UCSD-AML1 (cell line): ENCODE data around the gene CORO1A.
A peak's percentile ranks its signal among the peaks of the same experiment; 100 is the strongest.
"Not testable (repeated sequence)": the region's sequence is repeated elsewhere in the genome, so short reads cannot be mapped to it uniquely, and the experiment has no call there.

Experiments
- DNase-seq: peaks from one replicate; lab custom pipeline; 2025; ENCODE audit not compliant: unreplicated experiment; lab: John Stamatoyannopoulos, UW

The CORO1A gene

GRCh38 chr16:30169416-30169815, 14.0 kb upstream of the CORO1A start:
- DNase-seq, result not testable (repeated sequence)

- not testable (repeated sequence) for DNase-seq
These were observed 13.3 kb upstream of the CORO1A start for GRCh38 chr16:30170145-30170544.

GRCh38 chr16:30173054-30173453, 10.3 kb upstream of the CORO1A start:
- no peak for DNase-seq

- not testable (repeated sequence) for DNase-seq
These were observed 6.5 kb upstream of the CORO1A start for GRCh38 chr16:30176876-30177275.

GRCh38 chr16:30179195-30179594, 4.2 kb upstream of the CORO1A start:
- no peak for DNase-seq

- no peak for DNase-seq
These were observed 3.5 kb upstream of the CORO1A start for GRCh38 chr16:30179931-30180330.

GRCh38 chr16:30180741-30181140, 2.7 kb upstream of the CORO1A start:
- DNase-seq, result no peak

- DNase-seq, result peak; percentile 75
These were observed 891 bp downstream of the CORO1A start for GRCh38 chr16:30184096-30184890.

GRCh38 chr16:30184891-30185682, 1.7 kb downstream of the CORO1A start:
- no peak for DNase-seq

- DNase-seq, result peak; percentile 81
These were observed 2.5 kb downstream of the CORO1A start for GRCh38 chr16:30185683-30186421.

GRCh38 chr16:30186444-30186781, 3.0 kb downstream of the CORO1A start:
- peak; percentile 30 for DNase-seq

GRCh38 chr16:30186782-30187555, 3.6 kb downstream of the CORO1A start:
- DNase-seq, result peak; percentile 70

GRCh38 chr16:30187556-30187865, 4.1 kb downstream of the CORO1A start:
- no peak for DNase-seq

GRCh38 chr16:30187971-30188561, 4.7 kb downstream of the CORO1A start:
- no peak for DNase-seq

- not testable (repeated sequence) for DNase-seq
These were observed 7.8 kb downstream of the CORO1A start for GRCh38 chr16:30191158-30191557.

GRCh38 chr16:30193098-30193497, 9.7 kb downstream of the CORO1A start:
- DNase-seq, result not testable (repeated sequence)

GRCh38 chr16:30193615-30194014, 10.2 kb downstream of the CORO1A start, which contains the start of the genes BOLA2B and SLX1A:
BOLA2B (minus strand) TSS chr16:30193666; CDS start chr16:30193595, 71 bp downstream.
SLX1A (plus strand) TSS chr16:30193875; CDS start chr16:30194085, 210 bp downstream.
- not testable (repeated sequence) for DNase-seq

- DNase-seq, result not testable (repeated sequence)
These were observed 10.9 kb downstream of the CORO1A start for GRCh38 chr16:30194172-30194925.

GRCh38 chr16:30197001-30197400, 13.6 kb downstream of the CORO1A start:
- not testable (repeated sequence) for DNase-seq

GRCh38 chr16:30199049-30199448, 15.6 kb downstream of the CORO1A start, which contains the start of gene SULT1A3:
SULT1A3 (plus strand) TSS chr16:30199255; CDS start chr16:30200729, 1,474 bp downstream.
- DNase-seq, result not testable (repeated sequence)
